DMS 273 treated with DMSO at 0.1 percent for 48 hours (cell line): ENCODE results near the gene IL11RA.

ENCODE experiments used
- DNase-seq: peaks from one replicate; lab custom pipeline; 2025; lab: John Stamatoyannopoulos, UW

Gene IL11RA

GRCh38 chr9:34651876-34652601 is at the start of gene IL11RA:
Gene IL11RA (plus strand): TSS chr9:34652185. CDS start chr9:34655218, 3,033 bp downstream.
- DNase-seq = peak; percentile 27

DNA sequence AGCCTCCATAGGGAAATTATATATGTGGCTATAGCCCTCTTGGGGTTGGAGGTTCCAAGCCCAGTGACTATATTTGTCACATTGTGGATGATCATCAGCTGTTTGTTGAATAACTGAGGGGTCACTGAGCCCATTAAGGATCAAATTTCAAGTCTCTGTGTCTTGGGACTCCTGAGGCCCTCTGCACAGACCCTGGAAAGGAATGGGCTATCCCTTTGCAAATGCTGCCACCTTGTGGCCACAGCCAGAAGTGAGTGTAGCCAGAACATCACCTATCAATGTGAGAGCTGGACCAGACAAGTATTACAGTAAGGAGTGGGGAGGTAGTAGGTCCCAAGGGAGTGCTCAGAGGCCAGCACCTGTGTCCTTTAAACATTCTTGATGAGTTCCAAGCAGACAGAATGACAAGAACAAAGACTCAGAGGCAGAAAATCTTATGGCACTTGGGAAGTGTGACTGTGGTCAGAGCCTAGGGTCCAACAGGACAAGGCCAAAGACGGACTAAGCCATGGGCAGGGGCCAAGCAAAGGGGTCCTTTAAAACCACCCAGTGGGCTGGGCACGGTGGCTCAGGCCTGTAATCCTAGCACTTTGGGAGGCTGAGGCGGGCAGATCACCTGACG is 48.3 kb upstream of the IL11RA start:
- DNase-seq = no peak

- no peak for DNase-seq
Measured at GRCh38 chr9:34606190-34606589, 45.8 kb upstream of the IL11RA start.

- DNase-seq = no peak
Measured at GRCh38 chr9:34606905-34607304, 45.1 kb upstream of the IL11RA start.

- DNase-seq = no peak
Measured at GRCh38 chr9:34607331-34607730, 44.7 kb upstream of the IL11RA start.

- no peak for DNase-seq
Measured at GRCh38 chr9:34610434-34611206, 41.4 kb upstream of the IL11RA start.

DNA sequence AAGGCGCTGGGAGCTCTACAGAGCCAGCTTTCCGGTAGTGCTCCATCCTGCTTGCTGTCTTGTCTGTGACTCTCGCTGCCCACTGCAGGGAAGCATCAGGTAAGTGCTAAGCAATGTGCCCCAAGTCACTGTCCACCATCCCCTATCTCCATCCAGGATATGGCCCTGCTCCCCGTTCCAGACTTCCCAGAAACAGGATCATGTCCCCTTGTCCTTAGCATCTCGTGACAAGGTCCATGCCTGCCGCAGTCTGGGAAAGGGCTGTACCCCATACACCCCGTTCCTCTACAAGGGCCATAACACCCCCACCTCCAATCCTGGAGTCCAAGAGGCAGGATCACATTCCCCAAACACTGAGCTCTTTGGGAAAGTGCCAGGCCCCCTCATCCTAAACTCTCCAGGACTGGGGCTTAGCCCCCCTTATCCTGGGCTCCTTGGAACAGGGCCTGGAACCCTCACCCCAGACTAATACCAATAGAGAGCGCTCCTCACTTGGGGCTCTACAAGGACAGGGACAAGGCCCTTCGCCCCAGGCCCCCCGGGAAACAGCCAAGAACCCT is 40.7 kb upstream of the IL11RA start:
- no peak for DNase-seq

DNA sequence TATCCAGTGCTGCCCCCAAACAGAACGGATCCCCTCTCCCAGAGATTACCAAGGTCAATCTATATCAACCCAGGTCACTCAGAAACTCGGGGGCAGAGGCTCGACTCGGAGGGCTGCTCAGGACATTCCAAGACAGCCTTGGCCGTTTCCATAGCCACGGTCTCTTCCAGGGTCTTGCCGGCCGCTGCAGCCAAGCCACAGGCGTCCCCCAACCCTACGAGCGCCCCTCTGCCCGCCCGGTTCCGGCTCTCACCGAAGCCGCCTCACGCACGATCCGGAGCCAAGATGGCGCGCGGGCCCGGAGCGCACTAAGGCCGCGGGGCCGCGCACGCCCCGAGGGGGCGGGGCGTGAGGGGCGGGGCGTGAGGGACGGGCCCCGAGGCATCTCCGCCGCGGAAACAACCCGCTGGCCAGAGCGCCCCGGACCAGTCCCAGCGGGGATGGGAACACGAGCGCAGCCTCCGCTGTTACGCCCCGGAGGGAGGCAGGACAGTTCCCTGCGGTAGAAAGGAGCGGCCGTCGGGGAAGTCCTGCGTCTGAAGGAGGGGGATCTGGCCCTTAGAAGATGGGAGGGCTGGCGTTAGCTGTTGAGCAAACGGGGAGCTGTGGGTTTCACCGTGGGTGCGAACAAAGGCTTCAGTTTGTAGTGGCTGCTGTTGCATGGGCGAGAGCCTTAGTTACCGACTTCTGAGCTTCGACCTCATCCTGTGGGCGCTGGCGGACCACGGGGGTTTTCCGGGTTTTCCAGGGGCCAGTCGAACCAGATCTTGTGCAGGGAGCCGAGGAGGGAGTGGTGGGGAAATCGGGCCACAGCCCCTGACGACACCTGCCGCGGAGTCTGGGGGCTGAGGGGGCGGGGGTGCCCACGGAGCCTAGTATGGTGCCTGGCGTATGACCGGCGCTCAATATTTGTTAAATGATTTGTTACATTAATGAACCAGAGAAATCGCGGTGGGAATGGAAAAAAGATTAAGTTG is 39.9 kb upstream of the IL11RA start, which contains the start of gene RPP25L:
RPP25L (minus strand) TSS at position 287 of the 977 bp plus-strand sequence. CDS start 801 bp downstream, outside the sequence.
- peak; percentile 45 for DNase-seq

DNA sequence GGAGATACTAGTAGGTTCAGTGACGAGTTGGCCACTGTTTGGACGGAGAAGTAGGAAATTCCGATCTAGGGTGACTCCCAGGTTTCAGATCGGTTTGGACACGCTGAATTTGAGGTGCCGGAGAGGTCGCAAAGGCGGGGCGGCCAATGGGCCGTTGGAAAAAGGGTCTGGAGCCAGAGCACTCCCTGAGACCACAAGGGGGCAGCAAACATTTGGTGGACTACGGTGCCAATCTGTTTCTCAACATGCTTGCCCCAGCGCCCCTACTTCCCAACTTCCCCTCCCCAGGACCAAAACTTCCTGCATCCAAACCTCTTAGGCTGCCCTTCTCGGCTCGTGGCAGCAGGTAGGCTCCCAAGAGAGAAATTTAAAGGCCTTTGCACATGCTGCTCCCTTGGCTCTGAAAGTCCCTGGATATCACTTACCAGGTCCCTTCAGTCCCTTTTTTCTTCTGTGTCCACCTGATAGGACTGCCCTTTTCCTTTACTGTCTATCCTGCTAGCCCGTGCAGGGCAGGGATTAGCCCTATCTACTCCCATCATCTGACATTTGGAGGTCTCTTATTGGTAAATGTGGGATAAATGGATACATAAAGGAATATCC is 39.1 kb upstream of the IL11RA start:
- peak; percentile 40 for DNase-seq

GRCh38 chr9:34615132-34615531 is 36.9 kb upstream of the IL11RA start:
- DNase-seq = no peak

DNA sequence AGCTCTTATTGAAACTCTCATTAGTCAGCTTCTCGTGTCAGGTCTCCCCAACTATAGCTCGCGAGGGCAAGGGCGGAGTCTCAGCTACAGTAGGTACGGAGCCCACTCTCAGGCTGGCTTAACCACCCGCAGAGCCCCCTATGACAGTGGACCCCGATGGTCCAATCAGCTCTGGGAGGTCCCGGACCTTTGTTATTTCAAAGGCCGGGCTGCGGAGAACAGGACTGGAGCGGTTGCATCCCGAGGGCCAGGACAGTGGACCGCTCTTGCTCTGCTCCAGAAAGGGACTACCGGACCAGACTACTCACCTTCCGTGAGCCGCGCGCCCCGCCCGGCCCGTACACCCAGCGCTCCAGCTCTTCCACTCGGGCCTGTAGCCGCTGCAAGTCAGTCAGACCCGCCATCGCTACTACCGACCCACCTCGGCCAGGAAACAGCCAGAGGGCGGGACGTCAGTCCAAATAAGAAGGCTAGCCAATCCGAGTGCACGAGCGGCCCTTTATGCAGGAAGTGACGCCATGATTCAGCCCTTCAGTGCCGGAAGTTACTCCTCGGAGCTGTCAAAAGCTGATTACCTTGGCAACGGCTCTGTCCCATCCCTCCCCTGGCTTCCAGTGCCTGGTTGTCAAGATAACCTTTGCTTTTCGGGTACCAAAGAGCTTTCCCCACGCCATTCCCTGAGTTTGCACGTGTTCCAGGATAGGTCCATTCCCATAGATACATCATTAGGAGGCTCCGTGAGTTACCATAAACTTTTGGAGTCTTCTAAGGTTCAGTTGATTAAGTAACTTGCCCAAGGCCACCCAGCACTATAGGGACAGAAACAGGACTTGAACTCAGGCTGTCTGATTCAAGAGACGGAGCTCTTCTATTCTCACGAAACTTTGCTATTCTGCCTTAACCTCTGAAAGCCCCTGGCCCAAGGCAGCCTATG is 31.7 kb upstream of the IL11RA start, which contains the start of gene DCTN3:
DCTN3 (minus strand) TSS at position 435 of the 934 bp plus-strand sequence; CDS start at position 404, 31 bp downstream.
- DNase-seq = peak; percentile 89

GRCh38 chr9:34623374-34624235 is 28.4 kb upstream of the IL11RA start:
- DNase-seq = no peak

GRCh38 chr9:34624475-34625185 is 27.4 kb upstream of the IL11RA start:
- DNase-seq = no peak

DNA sequence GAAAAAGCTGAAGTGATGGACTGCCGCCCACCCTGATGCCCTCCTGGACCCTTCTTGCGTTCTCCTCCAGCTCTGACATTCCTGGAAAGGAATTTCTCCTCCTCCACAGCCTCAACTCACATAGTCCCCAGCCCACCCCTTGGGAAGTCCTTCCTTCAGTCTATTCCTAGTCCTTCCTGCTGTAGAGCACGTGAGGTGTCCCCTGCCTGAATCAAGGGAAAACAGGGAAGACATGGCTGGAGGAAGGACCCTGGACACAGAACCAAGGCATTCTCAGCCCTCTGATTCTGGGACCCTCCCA is 26.8 kb upstream of the IL11RA start:
- no peak for DNase-seq

DNA sequence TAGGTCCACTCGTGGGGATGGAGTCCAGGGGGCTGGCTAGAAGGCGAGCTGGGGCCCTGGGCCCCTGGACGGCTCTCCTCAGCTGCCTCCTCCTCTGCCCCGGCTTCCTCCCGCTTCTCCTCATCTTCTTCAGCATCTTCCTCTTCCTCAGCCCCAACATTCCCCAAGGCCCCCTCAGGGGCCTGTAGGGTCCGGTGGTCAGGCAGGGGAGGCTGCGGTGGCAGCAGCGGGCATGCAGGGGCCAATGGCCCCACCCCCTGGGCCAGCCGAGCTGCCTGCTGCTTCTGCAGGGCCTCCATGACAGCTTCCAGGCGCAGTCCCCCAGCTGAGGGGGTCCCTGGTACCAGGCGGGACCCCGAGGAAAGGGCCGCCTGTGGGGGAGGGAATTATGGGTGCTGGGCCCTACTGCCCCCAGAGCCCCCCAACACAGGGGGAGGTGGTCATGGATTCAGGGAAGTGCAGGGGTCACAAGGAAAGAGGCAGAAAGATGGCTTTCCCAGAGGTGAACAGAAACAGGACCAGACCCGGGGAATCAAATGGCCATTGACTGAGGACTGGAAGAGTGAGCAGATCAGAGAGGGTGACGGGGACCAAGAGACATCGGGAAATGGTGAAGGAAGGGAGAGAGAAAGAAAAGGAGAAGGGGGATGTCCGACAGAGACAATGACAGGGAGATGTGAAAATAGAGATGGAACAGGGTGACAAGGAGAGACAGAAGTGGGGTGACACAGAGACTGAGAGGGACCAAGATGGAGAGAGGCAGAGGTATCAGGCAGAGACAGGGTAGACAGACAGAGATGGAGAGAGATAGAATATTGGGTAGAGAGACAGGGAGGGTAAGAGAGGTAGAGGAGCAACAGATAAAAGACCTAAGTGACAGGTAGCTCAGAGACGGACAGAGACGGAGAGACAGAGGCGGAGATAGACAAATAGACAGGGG is 24.0 kb upstream of the IL11RA start:
- DNase-seq = no peak

- no peak for DNase-seq
Measured at GRCh38 chr9:34628656-34629490, 23.1 kb upstream of the IL11RA start, which contains the start of gene ARID3C. Gene ARID3C (minus strand): TSS chr9:34629066. CDS start chr9:34628014, 1,052 bp downstream.
